Activated effector memory CD4-positive, alpha-beta T cell treated with Interleukin-2 at 50 U/mL for 16 hours (primary cell): ENCODE measurements around the gene CLEC2B.
"Not testable (repeated sequence)": the region's sequence is repeated elsewhere in the genome, so short reads cannot be mapped to it uniquely, and the experiment has no call there.

Experiments used
- DNase-seq: peaks from one replicate; pipeline ENCODE4 v3.0.0-alpha.2; 2020

CLEC2B gene

DNA sequence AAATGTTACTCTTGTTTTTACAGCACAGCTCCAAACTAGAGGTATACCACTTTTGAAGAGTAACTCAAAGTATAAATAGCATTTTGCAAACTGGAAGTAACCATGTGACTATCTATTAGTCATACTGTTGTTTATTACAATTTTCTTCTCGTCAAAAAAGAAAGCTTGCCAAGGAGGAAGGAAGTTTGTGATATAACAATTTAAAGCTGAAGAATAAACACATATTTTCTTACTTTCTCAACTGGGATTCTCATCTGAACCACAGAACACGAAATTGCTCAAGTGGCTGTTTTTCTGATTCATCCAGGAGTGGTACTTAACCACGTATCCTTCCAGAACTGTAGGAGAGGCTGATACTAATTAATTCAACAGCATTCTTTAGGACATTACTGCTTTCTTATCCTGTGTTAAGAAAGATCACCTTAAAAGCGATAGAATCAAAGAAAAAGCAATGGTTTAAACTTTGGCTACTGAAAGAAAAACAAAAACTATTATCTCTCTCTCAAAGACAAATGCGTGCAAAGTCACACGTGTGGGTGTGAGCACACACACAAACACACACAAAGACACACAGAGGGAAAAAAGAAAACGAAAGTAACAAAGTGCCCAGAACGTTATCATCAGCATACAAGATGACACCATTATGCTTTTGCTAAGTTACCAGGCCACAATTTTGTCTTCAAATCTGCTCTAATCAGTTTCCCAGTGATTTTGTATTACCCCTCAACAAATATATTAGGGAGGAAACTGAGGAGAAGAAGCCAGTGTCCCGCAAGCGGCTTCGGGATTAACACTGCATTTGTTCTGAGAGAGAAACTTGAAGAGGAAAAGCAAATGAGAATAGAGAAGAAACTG, at the start of gene CLEC2B:
Gene CLEC2B, minus strand, starts transcription at position 48 of the 855 bp plus-strand sequence.
- no peak for DNase-seq

DNA sequence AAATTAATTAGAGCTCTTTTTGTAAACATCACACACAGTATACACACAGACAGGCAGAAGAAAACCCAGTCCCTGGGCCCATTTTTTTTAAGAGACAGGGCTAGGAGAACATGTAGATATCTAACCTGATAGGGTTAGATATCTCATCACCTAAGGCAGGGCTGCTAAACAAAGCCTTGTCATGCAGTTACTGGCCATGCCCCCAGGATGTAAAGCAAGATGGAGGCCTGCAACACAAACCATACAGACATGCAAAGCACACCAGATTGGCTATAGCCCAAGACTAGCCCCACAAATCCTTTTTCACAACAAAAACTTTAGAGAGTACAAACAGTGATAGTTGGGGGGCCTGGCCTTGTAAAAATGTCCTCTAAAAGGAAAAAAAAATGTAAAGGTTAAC, 42.6 kb upstream of the CLEC2B start:
- no peak for DNase-seq

DNA sequence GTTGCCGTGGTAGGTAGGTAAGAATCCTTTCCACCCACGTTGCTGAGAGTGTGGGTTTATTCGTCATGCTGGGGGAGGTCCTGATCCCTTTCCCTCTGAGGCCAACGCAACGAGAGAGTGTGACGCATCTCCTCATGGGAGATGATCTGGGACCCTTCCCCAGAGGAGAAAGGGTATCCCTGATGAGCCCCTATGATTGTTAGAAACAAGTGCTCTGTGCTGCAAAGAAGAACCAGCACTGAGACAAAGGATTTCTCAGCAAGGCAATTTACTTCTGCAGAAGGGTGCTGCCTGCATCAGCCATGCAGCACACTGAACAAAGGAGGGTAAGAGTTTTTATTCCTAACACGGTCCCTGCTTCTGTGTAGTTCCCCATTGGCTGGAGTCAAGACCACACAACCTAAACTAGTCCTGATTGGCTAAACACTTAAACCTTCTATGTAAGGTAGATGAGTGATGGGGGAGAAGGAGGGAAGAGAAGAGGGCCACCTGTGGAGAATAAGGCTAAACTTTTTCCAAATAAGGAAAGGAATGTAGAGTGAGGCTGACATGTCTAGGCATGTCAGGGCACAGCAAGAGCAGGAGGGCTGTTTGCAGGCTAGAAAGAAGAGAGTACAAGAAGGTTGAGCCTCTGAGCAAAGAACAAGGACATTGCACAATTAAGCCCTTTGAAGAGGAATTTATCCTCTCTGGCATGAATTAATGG, 41.7 kb upstream of the CLEC2B start:
- no peak for DNase-seq

DNA sequence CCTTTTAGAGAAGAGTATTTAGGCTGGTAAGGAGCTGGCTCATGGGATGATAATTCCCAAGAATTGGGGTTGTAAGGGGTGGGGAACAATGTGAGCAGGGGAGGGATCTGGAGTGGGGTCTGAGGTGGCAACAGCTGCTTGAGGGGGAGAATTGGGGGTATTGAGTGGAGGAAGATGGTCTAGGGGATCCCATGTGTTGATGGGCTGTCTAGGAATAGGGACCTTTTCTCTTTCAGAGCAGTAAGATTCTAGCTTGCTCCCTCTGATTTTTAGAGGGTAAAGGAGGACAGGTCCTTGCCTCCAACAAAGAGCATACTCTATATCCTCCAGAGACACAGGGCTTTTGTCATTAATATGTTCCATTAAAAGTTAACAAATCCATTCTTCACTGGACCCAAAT, 40.6 kb upstream of the CLEC2B start:
- DNase-seq, result no peak

DNA sequence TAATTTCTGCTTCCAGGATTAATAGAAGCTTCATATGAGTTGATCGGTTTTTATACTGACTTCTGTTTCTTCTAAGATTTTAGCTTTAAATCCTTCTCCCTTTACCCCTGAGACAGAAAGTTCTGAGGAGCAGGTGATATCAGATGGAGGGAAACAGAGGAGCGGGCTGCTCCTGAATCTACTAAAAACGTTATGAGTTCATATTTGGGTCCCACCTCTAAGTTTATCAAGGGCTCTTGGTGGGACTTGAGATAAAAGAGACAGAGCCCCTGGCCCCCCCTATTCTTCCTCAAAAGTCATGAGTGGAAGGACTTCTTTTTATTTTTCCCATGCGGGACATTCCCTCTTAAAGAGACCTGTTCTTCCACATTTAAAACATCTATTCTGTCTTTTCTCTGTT, 39.2 kb upstream of the CLEC2B start:
- no peak for DNase-seq

DNA sequence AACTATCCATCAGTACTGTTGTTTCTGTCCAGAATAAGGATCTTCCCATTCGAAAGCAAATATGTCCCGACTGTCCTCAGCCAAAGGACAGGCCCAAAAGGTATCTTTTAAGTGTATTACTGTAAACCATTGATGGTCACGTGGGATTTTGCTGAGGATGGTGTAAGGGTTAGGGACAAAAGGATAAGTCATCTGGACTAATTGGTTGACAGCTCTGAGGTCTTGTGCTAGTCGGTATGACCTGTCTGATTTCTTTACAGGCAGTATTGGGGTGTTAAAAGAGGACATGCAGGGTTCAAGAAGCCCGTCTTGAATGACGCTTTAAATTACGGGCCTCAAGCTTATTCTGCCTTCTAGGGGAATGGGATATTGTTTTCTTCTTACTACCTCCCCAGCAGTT, 38.6 kb upstream of the CLEC2B start:
- DNase-seq, result no peak

DNA sequence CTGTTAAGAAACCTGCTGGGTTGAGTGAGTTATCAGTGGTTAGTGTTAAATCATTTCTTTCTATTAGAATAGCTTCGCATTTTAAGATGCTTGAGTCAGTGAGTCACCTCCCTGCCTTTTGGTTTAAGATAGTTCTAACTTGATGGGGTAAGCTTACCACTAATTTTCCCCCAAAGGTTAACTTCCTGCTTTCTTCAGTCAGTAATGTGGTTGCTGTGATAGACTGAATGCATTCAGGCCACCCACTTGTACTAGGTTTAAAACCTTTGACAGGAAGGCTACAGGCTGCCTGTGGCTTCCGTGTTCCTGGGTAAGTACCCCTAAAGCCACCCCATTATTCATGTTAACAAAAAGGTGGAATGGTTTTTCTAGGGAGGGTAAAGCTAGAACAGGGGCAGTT, 37.7 kb upstream of the CLEC2B start:
- DNase-seq, result no peak

DNA sequence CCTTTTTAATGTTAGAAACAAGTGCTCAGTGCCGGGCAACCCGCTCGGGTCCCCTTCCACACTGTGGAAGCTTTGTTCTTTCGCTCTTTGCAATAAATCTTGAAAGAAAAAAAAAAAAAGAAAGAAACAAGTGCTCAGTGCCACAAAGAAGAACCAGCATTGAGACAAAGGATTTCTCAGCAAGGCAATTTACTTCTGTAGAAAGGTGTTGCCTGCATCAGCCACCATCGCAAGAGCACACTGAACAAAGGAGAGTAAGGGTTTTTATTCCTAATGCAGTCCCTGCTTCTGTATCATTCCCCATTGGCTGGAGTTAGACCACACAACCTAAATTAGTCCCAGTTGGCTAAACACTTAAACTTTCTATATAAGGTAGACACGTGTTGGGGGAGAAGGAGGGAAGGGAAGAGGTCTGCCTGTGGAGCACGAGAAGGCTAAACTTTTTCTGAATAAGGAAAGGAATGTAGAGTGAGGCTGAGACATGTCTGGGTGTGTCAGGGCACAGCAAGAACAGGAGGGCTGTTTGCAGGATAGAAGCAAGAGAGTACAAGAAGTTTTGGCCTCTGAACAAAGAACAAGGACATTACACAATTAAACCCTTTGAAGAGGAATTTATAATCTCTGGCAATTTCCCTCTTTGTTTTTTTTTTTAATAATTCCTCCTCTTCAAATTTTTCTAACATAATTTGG, 33.5 kb upstream of the CLEC2B start:
- no peak for DNase-seq

DNA sequence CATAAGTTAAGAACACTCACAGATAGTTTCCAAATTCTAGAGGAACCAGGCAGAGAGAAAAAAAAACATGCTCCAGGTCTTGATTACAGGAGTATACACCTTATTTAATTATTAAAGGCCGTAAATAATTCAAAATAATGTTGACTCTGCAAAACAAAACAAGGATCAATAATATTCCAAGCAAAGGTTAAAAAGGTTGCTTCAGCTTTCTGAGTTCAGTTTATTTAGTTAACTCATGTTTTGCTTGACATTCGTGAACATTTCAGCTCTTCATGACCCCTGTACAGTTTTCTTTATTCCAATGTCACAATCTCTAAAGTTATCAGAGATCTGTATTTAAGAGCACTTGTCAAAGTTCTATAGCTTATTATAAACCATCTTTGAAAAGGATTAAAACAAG, 31.8 kb upstream of the CLEC2B start:
- no peak for DNase-seq

DNA sequence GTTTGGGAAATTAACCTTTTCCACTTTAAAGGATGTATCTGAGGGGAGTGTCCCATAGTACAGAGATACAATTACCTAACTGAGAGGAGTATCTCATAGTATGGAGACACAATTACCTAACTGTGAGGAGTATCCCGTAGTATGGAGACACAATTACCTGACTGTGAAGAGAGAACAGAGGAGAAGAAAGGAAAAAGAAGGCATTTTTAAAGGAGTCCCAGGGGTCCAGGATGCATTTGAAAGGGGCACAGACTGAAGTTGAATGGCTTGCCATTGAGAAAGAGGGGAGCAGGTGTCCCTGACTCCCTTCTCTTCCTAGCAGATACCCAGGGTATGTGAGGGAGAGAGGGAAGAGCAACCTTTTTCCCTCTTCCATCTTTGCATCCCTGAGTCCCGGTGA, 30.1 kb upstream of the CLEC2B start:
- DNase-seq, result no peak

DNA sequence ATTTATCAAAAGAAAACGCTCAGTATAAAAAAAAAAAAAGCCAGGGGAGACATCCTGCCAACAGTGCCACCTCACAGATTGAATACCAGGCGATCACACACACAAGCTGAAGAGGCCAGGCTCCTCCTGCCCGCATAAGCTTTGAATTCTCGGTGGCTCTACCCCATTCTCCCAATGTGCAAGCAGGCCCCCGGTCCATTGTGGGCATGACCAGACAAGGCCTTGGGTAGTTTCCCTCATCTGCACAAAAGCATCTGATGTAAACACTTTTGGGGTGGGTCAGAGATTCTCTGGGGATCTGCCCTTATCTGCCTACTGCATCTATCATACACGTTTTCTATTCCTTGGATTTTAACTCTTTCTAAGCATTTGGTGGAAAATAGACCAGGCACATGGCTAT, 28.4 kb upstream of the CLEC2B start:
- no peak for DNase-seq

DNA sequence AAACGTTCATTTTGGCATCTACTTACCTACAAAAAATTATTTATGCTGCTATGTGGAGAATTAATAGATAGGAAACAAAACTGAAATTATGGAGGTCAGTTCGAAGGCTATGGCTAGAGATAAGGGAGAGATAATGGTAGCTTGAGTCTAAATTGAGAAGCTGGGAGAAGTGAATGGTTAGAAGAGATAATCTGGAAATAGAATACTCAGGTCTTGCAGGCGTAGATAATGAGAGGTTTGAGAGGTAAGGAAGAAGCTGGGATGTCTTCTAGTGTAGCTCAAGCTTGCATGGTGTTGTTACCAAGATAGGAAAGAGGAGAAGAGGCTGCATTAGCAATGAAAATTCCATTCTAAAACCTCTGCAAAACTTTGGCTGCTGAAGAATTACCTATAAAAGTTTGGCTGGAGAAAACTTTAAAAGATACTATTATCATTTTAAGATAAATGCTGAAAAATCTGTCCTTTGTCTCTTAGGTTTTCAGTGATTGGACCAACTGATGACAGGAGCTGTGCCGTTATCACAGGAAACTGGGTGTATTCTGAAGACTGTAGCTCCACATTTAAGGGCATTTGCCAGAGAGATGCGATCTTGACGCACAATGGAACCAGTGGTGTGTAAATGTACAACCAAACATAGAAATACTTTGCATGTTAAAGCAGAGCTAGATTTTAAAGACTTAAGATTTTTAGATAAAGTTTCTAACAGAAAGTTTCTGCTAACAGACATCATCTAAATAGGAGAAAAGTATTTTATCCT, 26.2 kb upstream of the CLEC2B start:
- DNase-seq, result no peak

DNA sequence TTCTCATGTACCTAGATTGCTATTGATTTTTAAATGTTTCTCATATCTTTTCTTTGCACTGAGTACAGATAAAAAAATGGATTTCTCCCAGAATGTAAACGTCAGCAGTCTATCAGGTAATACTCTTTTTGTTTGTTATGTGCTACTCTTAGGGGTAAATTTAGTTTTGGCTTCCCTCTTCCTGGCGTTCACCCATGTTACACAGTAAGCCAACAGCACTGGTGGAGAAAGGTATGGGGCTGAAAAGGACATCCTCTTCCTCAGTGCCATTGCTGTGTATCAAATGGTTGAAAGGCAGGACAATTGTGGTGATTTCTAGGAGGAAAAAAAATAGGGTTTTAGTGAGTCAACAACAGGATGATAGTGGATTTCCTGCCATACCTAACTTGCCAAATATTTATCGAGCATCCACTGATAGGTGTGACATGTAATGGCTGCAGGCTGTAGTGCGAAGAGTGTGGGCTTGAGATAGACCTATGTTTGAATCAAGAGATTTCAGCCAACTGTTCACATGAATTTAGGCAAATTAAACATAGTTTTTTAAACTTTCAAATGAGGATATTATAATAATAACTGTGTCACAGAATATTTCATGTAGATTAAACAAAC, 19.6 kb upstream of the CLEC2B start:
- DNase-seq, result no peak

DNA sequence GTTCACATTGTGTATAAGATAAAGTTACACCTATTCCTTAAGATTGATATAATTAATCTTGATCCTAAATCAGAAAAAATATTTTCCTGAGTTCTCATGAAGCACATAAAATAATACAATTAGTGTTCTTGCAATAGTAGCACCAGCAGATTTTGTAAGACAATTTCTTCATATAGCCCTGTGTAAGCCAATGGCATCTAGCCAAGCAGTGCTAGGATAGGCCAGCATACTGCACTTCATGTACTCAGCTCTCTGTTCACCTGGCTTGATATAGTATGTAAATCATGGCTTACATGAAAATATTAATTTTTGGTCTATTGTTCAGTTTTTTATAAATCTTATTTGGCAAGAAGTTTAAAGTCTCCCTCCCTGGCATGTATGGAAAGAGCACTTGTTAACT, 14.0 kb upstream of the CLEC2B start:
- no peak for DNase-seq

DNA sequence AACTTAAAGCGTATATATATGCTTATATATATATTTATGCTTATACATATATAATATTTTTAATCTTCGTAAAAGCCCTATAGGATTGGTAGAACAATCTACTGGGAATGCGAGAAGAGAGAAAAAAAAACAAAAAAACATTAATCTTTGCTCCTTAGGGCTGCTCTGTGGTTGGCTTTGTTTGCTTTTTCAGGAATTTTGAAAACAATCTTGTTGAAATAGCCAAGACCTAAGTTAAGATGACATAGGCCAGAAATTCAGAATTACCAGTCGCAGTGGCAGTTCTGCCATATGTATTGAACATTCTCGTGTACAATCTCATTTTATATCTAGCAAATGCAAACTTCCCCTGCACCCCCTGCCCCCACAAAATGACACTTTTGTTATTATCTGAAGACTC, 12.8 kb upstream of the CLEC2B start:
- no peak for DNase-seq

DNA sequence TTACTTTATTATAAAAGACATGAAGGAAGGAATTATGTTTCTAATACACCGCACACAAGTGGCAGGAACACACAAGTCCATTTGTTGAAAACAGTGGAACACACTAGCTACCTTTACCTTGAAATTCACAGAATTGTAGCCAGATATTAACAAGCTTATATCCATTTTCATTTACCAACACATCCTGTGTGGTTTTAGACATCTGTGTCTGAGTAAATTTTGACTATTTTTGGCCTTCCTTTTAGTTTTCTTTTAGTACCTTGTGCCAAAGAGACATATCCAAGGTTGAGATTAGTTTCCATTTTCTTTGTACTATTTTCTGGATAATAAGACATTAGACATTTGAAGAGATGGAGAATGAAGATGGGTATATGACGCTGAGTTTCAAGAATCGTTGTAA, 12.1 kb upstream of the CLEC2B start, which contains the start of gene KLRF2:
Gene KLRF2, plus strand, starts transcription at position 244 of the 400 bp plus-strand sequence. Its CDS starts 107 bp downstream, at position 351.
- DNase-seq, result no peak

DNA sequence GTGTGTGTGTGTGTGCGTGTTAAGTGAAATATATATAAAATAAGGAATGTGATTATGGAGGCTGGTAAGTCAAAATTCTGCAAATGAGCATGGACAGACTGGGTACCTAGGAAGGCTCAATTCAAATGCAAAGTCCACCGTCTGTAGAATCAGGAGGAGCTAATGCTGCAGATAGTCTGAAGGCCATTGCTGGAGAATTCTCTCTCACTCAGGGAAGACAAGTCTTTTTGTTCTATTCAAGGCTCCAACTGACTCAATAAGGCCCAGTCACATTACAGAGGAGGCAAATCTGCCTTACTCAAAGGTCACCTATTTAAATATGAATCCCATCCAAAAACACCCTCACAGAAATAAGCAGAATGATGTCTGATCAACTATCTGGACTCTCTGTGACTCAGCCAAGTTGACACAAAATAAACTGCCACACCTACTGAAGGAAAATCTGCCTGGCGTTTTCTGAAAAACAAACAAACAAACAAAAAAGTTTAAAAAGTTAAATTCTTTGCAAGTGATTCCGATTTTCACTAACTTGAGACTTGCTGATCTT, 11.5 kb upstream of the CLEC2B start:
- DNase-seq, result no peak

DNA sequence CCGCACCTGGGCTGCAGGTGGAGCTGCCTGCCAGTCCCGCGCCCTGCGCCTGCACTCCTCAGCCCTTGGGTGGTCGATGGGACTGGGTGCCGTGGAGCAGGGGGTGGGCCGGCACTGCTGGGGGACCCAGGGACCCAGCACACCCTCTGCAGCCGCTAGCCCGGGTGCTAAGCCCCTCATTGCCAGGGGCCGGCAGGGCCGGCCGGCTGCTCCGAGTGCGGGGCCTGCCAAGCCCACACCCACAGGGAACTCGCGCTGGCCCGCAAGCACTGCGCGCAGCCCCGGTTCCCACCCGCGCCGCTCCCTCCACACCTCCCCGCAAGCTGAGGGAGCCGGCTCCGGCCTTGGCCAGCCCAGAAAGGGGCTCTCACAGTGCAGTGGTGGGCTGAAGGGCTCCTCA, 7.0 kb upstream of the CLEC2B start:
- not testable (repeated sequence) for DNase-seq

DNA sequence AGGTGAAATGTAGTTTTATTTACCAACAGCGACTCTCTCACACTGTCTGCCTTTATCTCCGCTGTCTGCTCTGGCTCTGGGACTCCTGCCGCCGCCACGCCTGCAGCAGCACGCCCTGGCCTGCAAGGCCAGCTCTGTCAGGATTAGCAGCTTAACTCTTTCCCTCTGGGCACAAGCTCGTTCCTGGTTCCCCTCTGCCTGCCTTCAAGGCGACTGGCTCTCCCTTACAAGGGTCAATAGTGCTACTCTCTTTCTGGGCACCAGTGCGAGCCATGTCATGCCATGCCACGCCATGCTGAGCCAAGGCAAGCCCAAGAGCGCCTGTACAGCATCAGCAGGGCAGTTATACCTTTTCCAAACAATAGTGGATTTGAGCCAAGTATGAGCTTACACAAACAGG, 3.6 kb upstream of the CLEC2B start:
- DNase-seq, result no peak

DNA sequence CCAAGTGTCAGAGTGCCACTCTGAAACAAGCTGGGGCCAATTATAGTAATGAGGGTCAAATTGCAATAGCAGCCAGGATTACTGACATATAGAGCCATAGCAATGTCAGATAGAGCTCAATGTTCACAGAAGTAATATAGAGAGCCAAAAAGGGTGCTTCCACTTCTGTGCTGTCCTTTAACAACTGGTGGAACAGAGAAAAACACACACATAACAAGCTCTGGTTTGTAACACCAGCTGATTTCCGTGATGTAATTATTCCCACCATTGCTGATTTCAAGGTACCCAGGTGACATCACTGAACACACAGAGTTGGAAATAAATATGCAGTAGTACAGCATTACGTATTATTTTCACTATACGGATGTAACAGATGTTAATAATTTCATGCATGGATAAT, 3.0 kb upstream of the CLEC2B start:
- no peak for DNase-seq

DNA sequence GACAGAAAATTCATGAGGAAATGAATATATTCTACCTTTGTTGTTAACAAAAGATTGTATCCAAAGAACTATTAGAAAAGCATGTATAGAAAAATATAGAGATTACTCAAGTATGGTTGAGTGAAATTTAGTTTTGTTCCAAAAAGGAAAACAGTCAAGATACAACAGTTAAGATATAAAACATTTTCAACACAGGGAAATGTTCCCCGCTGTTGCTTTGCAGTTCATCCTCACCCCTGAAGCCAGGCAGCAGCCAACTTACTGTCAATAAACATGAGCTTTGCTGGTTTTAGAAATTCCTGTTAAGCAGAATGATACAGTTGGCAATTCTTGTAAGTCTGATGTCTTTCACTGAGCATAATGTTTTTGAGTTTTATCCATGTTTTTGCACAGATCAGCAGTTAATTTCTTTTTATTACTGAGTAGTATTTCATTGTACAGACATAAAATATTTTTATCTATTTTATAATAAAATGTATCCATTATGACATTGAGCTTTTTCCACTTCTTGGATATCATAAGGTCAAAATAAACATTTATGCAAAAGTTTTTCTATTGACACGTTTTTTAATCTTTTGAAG, 1.2 kb upstream of the CLEC2B start:
- no peak for DNase-seq

DNA sequence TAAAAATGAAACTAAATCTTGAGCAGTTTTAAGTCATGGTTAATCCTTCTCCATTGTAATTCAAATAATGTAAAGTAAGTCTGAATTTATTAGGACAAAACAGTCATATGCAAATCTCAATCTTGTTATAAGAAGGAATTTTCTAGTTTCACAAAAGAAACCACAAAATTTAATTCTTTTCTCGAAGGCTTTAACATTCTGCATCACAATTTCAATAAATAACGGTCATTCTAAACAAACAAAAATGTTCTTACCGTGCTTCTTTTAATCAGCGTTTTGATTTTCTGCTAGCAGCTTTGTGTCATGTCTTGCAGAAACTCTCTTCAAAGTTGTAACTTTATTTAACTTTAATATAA, 225 bp downstream of the CLEC2B start:
- no peak for DNase-seq
